Dendritic cell treated with granulocyte-macrophage colony-stimulating factor and Interleukin-4, amounts not matched to agents 40 ng/mL and 50 ng/mL, for 4 days (primary cell): ENCODE measurements around the gene SETD4.

ENCODE experiments used
- H3K27ac Mint-ChIP-seq: one replicate; pipeline ENCODE4 v1.8.0; 2022; ENCODE audit warnings: mild to moderate bottlenecking, mixed read lengths
- H3K27me3 Mint-ChIP-seq: one replicate; pipeline ENCODE4 v1.8.0; 2022; ENCODE audit warnings: mild to moderate bottlenecking, mixed read lengths
- H3K36me3 Mint-ChIP-seq: one replicate; pipeline ENCODE4 v1.8.0; 2022; ENCODE audit warnings: low read depth, mixed read lengths
- H3K4me1 Mint-ChIP-seq: one replicate; pipeline ENCODE4 v1.8.0; 2022; ENCODE audit warnings: low read depth, mixed read lengths
- H3K4me3 Mint-ChIP-seq: one replicate; pipeline ENCODE4 v1.8.0; 2022; ENCODE audit warnings: mild to moderate bottlenecking, moderate library complexity, mixed read lengths
- H3K9me3 Mint-ChIP-seq: one replicate; pipeline ENCODE4 v1.8.0; 2022; ENCODE audit warnings: mixed read lengths
- intact Hi-C: fragments of 100-400 bp; cut with micrococcal nuclease; formaldehyde crosslinking; loops from one replicate; pipeline ENCODE4 v1.15.0; 2022

Gene SETD4

GRCh38 chr21:36072453-36073162, 12.3 kb upstream of the SETD4 start:
- peaks cover 11% of the 10 kb centered on the region for H3K9me3 Mint-ChIP-seq
- intact Hi-C loops = no loop called here
- no peaks in the 10 kb centered on the region for H3K27me3 Mint-ChIP-seq
- peaks cover 50% of the 10 kb centered on the region for H3K4me1 Mint-ChIP-seq
- H3K36me3 Mint-ChIP-seq = peaks cover 54% of the 10 kb centered on the region
- H3K27ac Mint-ChIP-seq = peak overlapping the region; percentile 11
- H3K4me3 Mint-ChIP-seq = no peak overlapping the region

- intact Hi-C loops = no loop called here
- no peaks in the 10 kb centered on the region for H3K27me3 Mint-ChIP-seq
- peaks cover 37% of the 10 kb centered on the region for H3K4me1 Mint-ChIP-seq
- H3K4me3 Mint-ChIP-seq = peak overlapping the region; percentile 58
- H3K36me3 Mint-ChIP-seq = peaks cover 54% of the 10 kb centered on the region
- H3K27ac Mint-ChIP-seq = peak overlapping the region; percentile 11
- H3K9me3 Mint-ChIP-seq = peaks cover 11% of the 10 kb centered on the region
Measured at GRCh38 chr21:36070999-36071398, 10.7 kb upstream of the SETD4 start.

GRCh38 chr21:36069713-36070583, 9.6 kb upstream of the SETD4 start, which contains the start of gene CBR1:
CBR1 (plus strand) TSS chr21:36070024; CDS start chr21:36070116, 92 bp downstream.
- peak within 1 kb of the TSS; percentile 96 for H3K4me3 Mint-ChIP-seq
- peaks cover 48% of the 10 kb centered on the region for H3K36me3 Mint-ChIP-seq
- H3K27me3 Mint-ChIP-seq = no peaks in the 10 kb centered on the region
- peaks cover 11% of the 10 kb centered on the region for H3K9me3 Mint-ChIP-seq
- intact Hi-C loops = loop anchor here (1.0 kb wide), 1 partner anchor 10 kb away; the partner anchor contains the start of gene SETD4
- H3K27ac Mint-ChIP-seq = peak within 1 kb of the TSS; percentile 96
- peaks cover 37% of the 10 kb centered on the region for H3K4me1 Mint-ChIP-seq

- Mint-ChIP-seq H3K4me3 (no peak overlapping the region), H3K27ac (peak overlapping the region; percentile 96), H3K4me1 (peaks cover 37% of the 10 kb centered on the region), H3K36me3 (peaks cover 48% of the 10 kb centered on the region), H3K27me3 (no peaks in the 10 kb centered on the region), H3K9me3 (peaks cover 11% of the 10 kb centered on the region)
- intact Hi-C loops = loop anchor here (1.0 kb wide), 1 partner anchor 9 kb away; the partner anchor contains the start of gene SETD4
Measured at GRCh38 chr21:36068748-36069398, 8.5 kb upstream of the SETD4 start.

- H3K9me3 Mint-ChIP-seq = peaks cover 11% of the 10 kb centered on the region
- H3K36me3 Mint-ChIP-seq = peaks cover 19% of the 10 kb centered on the region
- no peaks in the 10 kb centered on the region for H3K27me3 Mint-ChIP-seq
- H3K4me3 Mint-ChIP-seq = no peak overlapping the region
- H3K27ac Mint-ChIP-seq = peak overlapping the region; percentile 38
- peaks cover 14% of the 10 kb centered on the region for H3K4me1 Mint-ChIP-seq
- intact Hi-C loops = no loop called here
Measured at GRCh38 chr21:36065497-36066036, 5.2 kb upstream of the SETD4 start.

- H3K27ac Mint-ChIP-seq = peak overlapping the region; percentile 7
- no peaks in the 10 kb centered on the region for H3K27me3 Mint-ChIP-seq
- no peak overlapping the region for H3K4me3 Mint-ChIP-seq
- H3K36me3 Mint-ChIP-seq = peaks cover 14% of the 10 kb centered on the region
- H3K4me1 Mint-ChIP-seq = peaks cover 6% of the 10 kb centered on the region
- peaks cover 6% of the 10 kb centered on the region for H3K9me3 Mint-ChIP-seq
- intact Hi-C loops = loop anchor here (5.0 kb wide), 1 partner anchor 48 kb away; no protein-coding TSS in a partner anchor
Measured at GRCh38 chr21:36064085-36064460, 3.7 kb upstream of the SETD4 start.

GRCh38 chr21:36063375-36064084, 3.2 kb upstream of the SETD4 start:
- H3K4me3 Mint-ChIP-seq = no peak overlapping the region

GRCh38 chr21:36061445-36061844, 1.1 kb upstream of the SETD4 start:
- Mint-ChIP-seq H3K27ac (no peak overlapping the region), H3K9me3 (no peaks in the 10 kb centered on the region), H3K4me1 (peaks cover 6% of the 10 kb centered on the region), H3K4me3 (no peak overlapping the region), H3K27me3 (no peaks in the 10 kb centered on the region), H3K36me3 (peaks cover 32% of the 10 kb centered on the region)
- intact Hi-C loops = loop anchor here (5.0 kb wide), 1 partner anchor 51 kb away; no protein-coding TSS in a partner anchor

More at GRCh38 chr21:36063375-36064084, 3.2 kb upstream of the SETD4 start:
- Mint-ChIP-seq H3K27ac (peak overlapping the region; percentile 7), H3K4me1 (peaks cover 6% of the 10 kb centered on the region), H3K36me3 (peaks cover 11% of the 10 kb centered on the region), H3K27me3 (no peaks in the 10 kb centered on the region), H3K9me3 (peaks cover under 1% of the 10 kb centered on the region)
- intact Hi-C loops = loop anchor here (2.0 to 5.0 kb wide), 2 partner anchors 17 to 49 kb away; no protein-coding TSS in a partner anchor

GRCh38 chr21:36059823-36060158, 535 bp downstream of the SETD4 start:
- Mint-ChIP-seq H3K4me1 (no peaks in the 10 kb centered on the region), H3K36me3 (peaks cover 48% of the 10 kb centered on the region), H3K9me3 (no peaks in the 10 kb centered on the region), H3K27me3 (no peaks in the 10 kb centered on the region), H3K27ac (peak overlapping the region; percentile 95), H3K4me3 (peak overlapping the region; percentile 86)
- intact Hi-C loops = loop anchor here (1.0 to 5.0 kb wide), 2 partner anchors 10 to 53 kb away; no protein-coding TSS in a partner anchor

- intact Hi-C loops = no loop called here
- Mint-ChIP-seq H3K27me3 (no peaks in the 10 kb centered on the region), H3K4me3 (no peak overlapping the region), H3K27ac (no peak overlapping the region), H3K36me3 (peaks cover 83% of the 10 kb centered on the region), H3K9me3 (no peaks in the 10 kb centered on the region), H3K4me1 (peaks cover 5% of the 10 kb centered on the region)
Measured at GRCh38 chr21:36055551-36055950, 4.8 kb downstream of the SETD4 start.

- no peaks in the 10 kb centered on the region for H3K9me3 Mint-ChIP-seq
- no peak overlapping the region for H3K27ac Mint-ChIP-seq
- H3K36me3 Mint-ChIP-seq = peaks cover 92% of the 10 kb centered on the region
- peaks cover 5% of the 10 kb centered on the region for H3K4me1 Mint-ChIP-seq
- intact Hi-C loops = no loop called here
- H3K27me3 Mint-ChIP-seq = no peaks in the 10 kb centered on the region
- H3K4me3 Mint-ChIP-seq = no peak overlapping the region
Measured at GRCh38 chr21:36053715-36054062, 6.6 kb downstream of the SETD4 start.

- no peaks in the 10 kb centered on the region for H3K27me3 Mint-ChIP-seq
- no peak overlapping the region for H3K27ac Mint-ChIP-seq
- no peak overlapping the region for H3K4me3 Mint-ChIP-seq
- peaks cover 5% of the 10 kb centered on the region for H3K4me1 Mint-ChIP-seq
- H3K36me3 Mint-ChIP-seq = peaks cover 92% of the 10 kb centered on the region
- H3K9me3 Mint-ChIP-seq = no peaks in the 10 kb centered on the region
- intact Hi-C loops = no loop called here
Measured at GRCh38 chr21:36052860-36053714, 7.2 kb downstream of the SETD4 start.
